GM19099 (cell line): Measurements from ENCODE around the gene IPPK.

Source experiments
- POLR2A ChIP-seq: IDR thresholded peaks from 3 replicates; pipeline ENCODE4 v1.6.1; 2011; ENCODE audit warnings: low read depth; ENCODE audit not compliant: insufficient read length; ENCODE audit errors: extremely low read depth

Gene IPPK

GRCh38 chr9:92590377-92590776, 79.6 kb downstream of the IPPK start:
- no peak for TF ChIP-seq POLR2A

- TF ChIP-seq POLR2A, result no peak
Observed at GRCh38 chr9:92589923-92590322, 80.0 kb downstream of the IPPK start.

- no peak for TF ChIP-seq POLR2A
Observed at GRCh38 chr9:92576175-92576574, 93.8 kb downstream of the IPPK start.

GRCh38 chr9:92564982-92565381, 104.9 kb downstream of the IPPK start:
- TF ChIP-seq POLR2A, result no peak

- no peak for TF ChIP-seq POLR2A
Observed at GRCh38 chr9:92564504-92564903, 105.4 kb downstream of the IPPK start.
